Astrocyte (in vitro differentiated cells and primary cell): ENCODE results near the gene PAPPA2.

Experiments used
- CTCF ChIP-seq: IDR thresholded peaks from 2 replicates; pipeline ENCODE4 v1.5.1; 2011; ENCODE audit warnings: low read depth, mild to moderate bottlenecking, inconsistent platforms, low read length, moderate library complexity; ENCODE audit not compliant: insufficient read depth
- EZH2 ChIP-seq: IDR thresholded peaks from 2 replicates; pipeline ENCODE4 v1.6.1; 2012; ENCODE audit warnings: mild to moderate bottlenecking, low read length, inconsistent platforms; ENCODE audit not compliant: insufficient read depth

- TF ChIP-seq CTCF, result no peak
- no peak for TF ChIP-seq EZH2
Measured at GRCh38 chr1:176866011-176866714, 403.2 kb downstream of the PAPPA2 start.
